Ishikawa (cell line): Measurements from ENCODE around the gene PCNA.

Experiments used
- CEBPB ChIP-seq: IDR thresholded peaks from 2 replicates; pipeline ENCODE4 v1.6.1; 2012
- EGR1 ChIP-seq: IDR thresholded peaks from 2 replicates; pipeline ENCODE4 v1.6.1; 2012
- EP300 ChIP-seq: IDR thresholded peaks from 2 replicates; pipeline ENCODE4 v1.6.1; 2012; ENCODE audit warnings: borderline replicate concordance
- FOXM1 ChIP-seq: IDR thresholded peaks from 2 replicates; pipeline ENCODE4 v1.6.1; 2012; ENCODE audit warnings: low read depth, borderline replicate concordance
- MAX ChIP-seq: IDR thresholded peaks from 2 replicates; pipeline ENCODE4 v1.6.1; 2012
- NFIC ChIP-seq: IDR thresholded peaks from 2 replicates; pipeline ENCODE4 v1.6.1; 2012
- RAD21 ChIP-seq: IDR thresholded peaks from 2 replicates; pipeline ENCODE4 v1.6.1; 2012; ENCODE audit warnings: low read depth
- REST ChIP-seq: IDR thresholded peaks from 2 replicates; pipeline ENCODE4 v1.6.1; 2012; ENCODE audit warnings: low read depth, mild to moderate bottlenecking
- YY1 ChIP-seq: IDR thresholded peaks from 2 replicates; pipeline ENCODE4 v1.6.1; 2012; ENCODE audit warnings: low read depth
- ZBTB7A ChIP-seq: IDR thresholded peaks from 2 replicates; pipeline ENCODE4 v1.6.1; 2012; ENCODE audit warnings: low read depth

- no peak for TF ChIP-seq EP300
- no peak for TF ChIP-seq EGR1
- TF ChIP-seq YY1, result no peak
- TF ChIP-seq NFIC, result no peak
- no peak for TF ChIP-seq RAD21
- TF ChIP-seq REST, result no peak
- no peak for TF ChIP-seq MAX
- no peak for TF ChIP-seq CEBPB
- no peak for TF ChIP-seq FOXM1
- no peak for TF ChIP-seq ZBTB7A
Observed at GRCh38 chr20:5065166-5065878, 54.4 kb downstream of the PCNA start.
